Breast epithelium (tissue), 4 donors: ENCODE measurements around the gene COL17A1. TPM values are rescaled to one million over a fixed set of nuclear protein-coding genes. Genes with fewer than 3 reads are reported as not detected.

Experiments
- DNase-seq, 2 donors: peaks; one replicate each; pipeline ENCODE4 v3.0.0-alpha.2; 2019; ENCODE audit warnings: low spot score in 2 of 2
- H3K27ac ChIP-seq, 2 donors: fragments of 200-600 bp; sonication (generic) in 1 of 2; one replicate each; pipeline ENCODE4 v1.5.1; 2016 to 2019; ENCODE audit warnings: mild to moderate bottlenecking in 1 of 2
- H3K27me3 ChIP-seq, 2 donors: fragments of 200-600 bp; sonication (generic) in 1 of 2; one replicate each; pipeline versions ENCODE4 v1.5.1 to v1.6.0; 2017 to 2019; ENCODE audit warnings: control low read depth in 1 of 2, mild to moderate bottlenecking in 1 of 2
- H3K36me3 ChIP-seq: fragments of 200-600 bp; one replicate; pipeline ENCODE4 v1.5.1; 2019
- H3K4me1 ChIP-seq, 2 donors: fragments of 200-600 bp; sonication (generic); one replicate each; pipeline ENCODE4 v1.5.1; 2016 to 2019; ENCODE audit warnings: control low read depth in 1 of 2
- H3K4me3 ChIP-seq, 3 donors: fragments of 200-600 bp; sonication (generic); 1 replicate in 2 of 3; 2 replicates in 1 of 3; pipeline ENCODE4 v1.5.1; 2016 to 2019; ENCODE audit warnings: mild to moderate bottlenecking in 3 of 3, moderate library complexity in 2 of 3
- H3K9me3 ChIP-seq, 2 donors: fragments of 200-600 bp; sonication (generic) in 1 of 2; one replicate each; pipeline ENCODE4 v1.5.1; 2016 to 2019; ENCODE audit warnings: control low read depth in 1 of 2
- POLR2A ChIP-seq: fragments of 450-650 bp; IDR thresholded peaks from one replicate; pipeline ENCODE4 v1.6.1; 2016; ENCODE audit warnings: antibody characterized with exemption, mild to moderate bottlenecking, moderate library complexity
- POLR2AphosphoS5 ChIP-seq, 3 donors: sonication (generic); formaldehyde crosslinking; IDR thresholded peaks; one replicate each; pipeline ENCODE4 v1.6.1; 2017; ENCODE audit warnings: antibody characterized with exemption in 3 of 3
- intact Hi-C: fragments of 100-400 bp; cut with DNase I; formaldehyde crosslinking; loops from one replicate; pipeline ENCODE4 v1.15.1; 2023; ENCODE audit warnings: low total_unique reads
- total RNA-seq, 3 donors: library from RNA; depleted of rRNA; stranded (reverse); fragments of >200 nt; gene quantifications; one replicate each; pipeline ENCODE4 v1.1.0, GENCODE V29; 2016
- TF ChIP-seq, protein P1 (sequence below), 3 donors: fragments of 450-650 bp; IDR thresholded peaks; one replicate each; pipeline ENCODE4 v1.5.1; 2016 to 2017; ENCODE audit warnings: antibody characterized with exemption in 3 of 3, mild to moderate bottlenecking in 3 of 3, moderate library complexity in 3 of 3

COL17A1 gene
- total RNA-seq, 3 donors from 2014 or later: 0.16 to 56.1 (median 34.1) TPM

DNA sequence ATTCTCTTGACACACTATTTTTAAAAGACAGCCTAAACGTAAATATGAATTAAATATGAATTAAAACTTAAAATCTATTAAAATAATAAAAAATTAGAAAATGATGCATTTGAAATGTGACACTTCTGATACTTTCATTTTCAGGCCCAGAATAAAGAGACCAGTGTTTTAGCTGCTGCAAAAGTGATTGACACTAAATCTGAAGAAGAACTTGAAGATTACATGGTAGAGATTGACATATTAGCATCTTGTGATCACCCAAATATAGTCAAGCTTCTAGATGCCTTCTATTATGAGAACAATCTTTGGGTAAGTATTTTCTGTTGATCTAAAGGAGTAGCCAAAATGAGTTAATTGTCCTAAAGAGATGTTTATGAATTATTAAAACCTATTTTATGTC lies 95.1 kb downstream of the COL17A1 start:
- Histone ChIP-seq H3K4me1 (no peaks in the 10 kb centered on the region), H3K9me3 (no peaks in the 10 kb centered on the region), H3K27me3 (no peaks in the 10 kb centered on the region), H3K4me3 (no peak overlapping the region), H3K36me3 (no peaks in the 10 kb centered on the region), H3K27ac (no peak overlapping the region)
- no peak for DNase-seq
- intact Hi-C loops: no loop called here
- TF ChIP-seq POLR2AphosphoS5 (IDR thresholded peaks at IDR 0.05): no peak
- TF ChIP-seq, protein P1, sequence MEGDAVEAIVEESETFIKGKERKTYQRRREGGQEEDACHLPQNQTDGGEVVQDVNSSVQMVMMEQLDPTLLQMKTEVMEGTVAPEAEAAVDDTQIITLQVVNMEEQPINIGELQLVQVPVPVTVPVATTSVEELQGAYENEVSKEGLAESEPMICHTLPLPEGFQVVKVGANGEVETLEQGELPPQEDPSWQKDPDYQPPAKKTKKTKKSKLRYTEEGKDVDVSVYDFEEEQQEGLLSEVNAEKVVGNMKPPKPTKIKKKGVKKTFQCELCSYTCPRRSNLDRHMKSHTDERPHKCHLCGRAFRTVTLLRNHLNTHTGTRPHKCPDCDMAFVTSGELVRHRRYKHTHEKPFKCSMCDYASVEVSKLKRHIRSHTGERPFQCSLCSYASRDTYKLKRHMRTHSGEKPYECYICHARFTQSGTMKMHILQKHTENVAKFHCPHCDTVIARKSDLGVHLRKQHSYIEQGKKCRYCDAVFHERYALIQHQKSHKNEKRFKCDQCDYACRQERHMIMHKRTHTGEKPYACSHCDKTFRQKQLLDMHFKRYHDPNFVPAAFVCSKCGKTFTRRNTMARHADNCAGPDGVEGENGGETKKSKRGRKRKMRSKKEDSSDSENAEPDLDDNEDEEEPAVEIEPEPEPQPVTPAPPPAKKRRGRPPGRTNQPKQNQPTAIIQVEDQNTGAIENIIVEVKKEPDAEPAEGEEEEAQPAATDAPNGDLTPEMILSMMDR (IDR thresholded peaks at IDR 0.05): no peak
- TF ChIP-seq POLR2A: no peak

DNA sequence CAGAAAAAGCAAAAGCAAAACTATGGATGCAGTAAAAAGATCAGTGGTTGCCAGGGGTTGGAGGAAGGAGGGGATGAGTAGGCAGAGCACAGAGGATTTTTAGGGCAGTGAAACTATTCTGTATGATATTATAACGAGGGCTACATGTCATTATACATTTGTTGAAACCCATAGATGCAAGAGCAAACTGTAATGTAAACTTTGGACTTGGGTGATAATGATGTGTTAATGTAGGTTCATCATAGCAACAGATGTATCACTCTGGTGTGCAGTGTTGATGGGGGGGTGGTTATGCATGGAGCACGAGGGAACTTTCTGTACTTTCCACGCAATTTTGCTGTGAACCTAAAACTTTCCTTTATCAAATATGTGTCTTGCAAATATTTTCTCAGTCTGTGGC lies 95.6 kb downstream of the COL17A1 start:
- H3K36me3 ChIP-seq: no peaks in the 10 kb centered on the region
- TF ChIP-seq POLR2AphosphoS5 (IDR thresholded peaks at IDR 0.05) (no peak), POLR2A (no peak)
- TF ChIP-seq, protein P1 (IDR thresholded peaks at IDR 0.05): no peak
- no peaks in the 10 kb centered on the region for H3K4me1 ChIP-seq
- H3K4me3 ChIP-seq: no peak overlapping the region
- H3K27ac ChIP-seq: no peak overlapping the region
- intact Hi-C loops: no loop called here
- no peaks in the 10 kb centered on the region for H3K9me3 ChIP-seq
- no peaks in the 10 kb centered on the region for H3K27me3 ChIP-seq
- DNase-seq: no peak

DNA sequence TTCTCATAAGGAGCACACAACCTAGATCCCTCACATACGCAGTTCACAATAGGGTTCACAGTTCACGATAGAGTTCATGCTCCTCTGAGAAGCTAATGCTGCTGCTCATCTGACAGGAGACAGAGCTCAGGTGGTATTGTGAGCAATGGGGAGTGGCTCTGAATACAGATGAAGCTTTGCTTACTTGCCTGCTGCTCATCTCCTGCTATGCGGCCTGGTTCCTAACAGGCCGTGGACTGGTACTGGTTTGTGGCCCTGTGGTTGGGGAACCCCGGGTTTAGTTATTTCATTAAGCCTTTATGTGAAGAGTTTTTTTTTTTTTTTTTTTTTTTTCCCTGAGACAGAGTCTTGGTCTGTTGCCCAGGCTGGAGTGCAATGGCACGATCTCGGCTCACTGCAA lies 99.3 kb downstream of the COL17A1 start:
- no peak for DNase-seq
- Histone ChIP-seq H3K9me3 (no peaks in the 10 kb centered on the region), H3K36me3 (no peaks in the 10 kb centered on the region), H3K4me3 (no peak overlapping the region), H3K27ac (no peak overlapping the region), H3K4me1 (no peaks in the 10 kb centered on the region), H3K27me3 (no peaks in the 10 kb centered on the region)
- no peak for TF ChIP-seq POLR2A
- TF ChIP-seq, protein P1 (IDR thresholded peaks at IDR 0.05): no peak
- TF ChIP-seq POLR2AphosphoS5 (IDR thresholded peaks at IDR 0.05): no peak
- intact Hi-C loops: no loop called here

DNA sequence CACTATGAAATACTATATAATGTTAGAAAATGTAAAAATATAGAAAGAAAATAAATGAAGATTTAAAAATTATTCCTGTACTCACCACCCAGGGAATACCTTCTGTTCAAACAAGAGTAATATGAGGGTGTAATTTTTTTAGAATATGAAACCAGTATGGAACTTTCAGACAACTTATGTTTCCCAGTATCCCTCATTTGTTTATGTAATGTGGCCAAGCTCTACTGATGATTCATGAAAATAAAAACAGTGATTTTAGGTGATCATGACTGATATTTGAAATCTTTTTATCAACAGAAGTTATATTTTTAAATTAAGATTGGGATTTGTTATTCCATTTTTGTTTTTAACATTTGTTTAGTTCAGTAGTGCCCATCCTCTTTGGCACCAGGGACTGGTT lies 100.0 kb downstream of the COL17A1 start:
- intact Hi-C loops: no loop called here
- Histone ChIP-seq H3K4me1 (no peaks in the 10 kb centered on the region), H3K36me3 (no peaks in the 10 kb centered on the region), H3K9me3 (no peaks in the 10 kb centered on the region), H3K4me3 (no peak overlapping the region), H3K27me3 (no peaks in the 10 kb centered on the region), H3K27ac (no peak overlapping the region)
- TF ChIP-seq POLR2AphosphoS5 (IDR thresholded peaks at IDR 0.05) (no peak), POLR2A (no peak)
- TF ChIP-seq, protein P1 (IDR thresholded peaks at IDR 0.05): no peak
- no peak for DNase-seq

DNA sequence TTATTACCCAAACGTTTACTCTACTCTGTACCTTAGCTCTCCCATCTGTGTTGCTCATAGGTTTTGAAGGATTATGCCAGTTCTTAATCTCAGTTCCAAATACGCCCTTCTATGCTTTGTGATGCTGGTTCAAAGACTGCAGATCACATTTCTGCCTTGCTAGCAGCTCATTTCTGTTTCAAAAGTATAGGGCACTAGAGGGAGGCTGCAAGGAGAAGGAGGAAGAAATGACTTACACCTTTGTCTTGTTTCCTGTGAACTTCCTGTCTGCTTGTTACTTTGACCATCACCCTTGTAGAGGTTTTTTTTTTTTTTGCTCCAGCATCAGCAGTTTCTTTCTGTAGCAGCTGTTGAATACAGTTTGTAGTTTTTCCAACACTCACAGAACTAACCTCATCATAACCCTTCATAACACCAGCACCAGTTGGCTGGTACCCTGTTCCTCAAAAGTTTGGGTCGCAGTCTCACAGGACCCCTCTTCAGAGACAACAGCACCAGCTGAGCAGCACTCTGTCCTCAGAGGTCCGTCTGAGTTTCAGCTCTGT lies 102.2 kb downstream of the COL17A1 start:
- DNase-seq: no peak

More for the DNA sequence above, 102.2 kb downstream of the COL17A1 start:
- Histone ChIP-seq H3K9me3 (no peaks in the 10 kb centered on the region), H3K36me3 (no peaks in the 10 kb centered on the region), H3K27me3 (no peaks in the 10 kb centered on the region), H3K27ac (no peak overlapping the region), H3K4me3 (no peak overlapping the region), H3K4me1 (no peaks in the 10 kb centered on the region)
- TF ChIP-seq POLR2A (no peak), POLR2AphosphoS5 (IDR thresholded peaks at IDR 0.05) (no peak)
- TF ChIP-seq, protein P1 (IDR thresholded peaks at IDR 0.05): no peak
- intact Hi-C loops: no loop called here
